ENCODE measurements around the gene C16orf92. TPM values are rescaled to one million over a fixed set of nuclear protein-coding genes. Genes with fewer than 3 reads are reported as not detected.
A peak's percentile ranks its signal among the peaks of the same experiment; 100 is the strongest.

The C16orf92 gene
- total and polyA plus RNA-seq, 2 of the 13 experiments (the other 11 are each of a cell fraction or from before 2014, with no cell fraction given) = not detected

DNA sequence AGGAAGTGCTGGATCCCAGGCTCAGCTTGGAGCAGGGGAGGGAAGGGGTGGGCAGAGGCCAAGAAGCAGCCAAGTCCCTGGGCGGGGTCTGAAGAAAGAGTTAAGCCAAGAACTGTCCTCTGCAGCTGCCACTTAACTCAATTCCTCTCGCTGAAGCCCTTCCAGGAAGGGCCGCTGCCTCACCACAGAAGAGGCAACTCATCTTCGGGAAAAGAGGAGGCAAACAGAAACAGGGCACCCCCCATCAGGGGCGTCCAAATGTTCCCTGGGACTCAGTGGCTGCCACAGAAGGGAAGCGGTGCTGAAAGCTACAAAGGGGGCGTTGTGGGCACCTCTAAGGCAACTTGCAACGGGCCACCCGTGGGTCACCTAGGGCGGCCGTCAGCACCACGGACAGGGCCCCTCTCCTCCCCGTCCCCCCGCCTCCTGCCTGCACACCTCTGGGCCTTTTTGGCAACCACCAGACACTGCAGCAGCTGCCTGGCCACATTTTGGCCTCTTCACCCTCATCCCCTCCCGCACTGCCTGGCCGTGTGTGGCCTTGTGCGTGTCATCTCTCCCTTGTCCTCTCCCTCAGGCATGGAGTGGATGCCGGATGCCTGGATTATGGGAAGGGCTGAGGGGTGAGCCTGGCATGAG lies 5.6 kb downstream of the C16orf92 start (continued):
- TF ChIP-seq SRSF1 (optimal IDR thresholded peaks at IDR 0.05; ENCODE audit: low read depth, low read length) (no peak), THYN1 (CRISPR knock-in tag; IDR thresholded peaks at IDR 0.05; ENCODE audit: borderline replicate concordance, low read depth) (no peak), EP300 (IDR thresholded peaks at IDR 0.05; ENCODE audit: low read depth in 2 of 2, low read length in 2 of 2) (no peak), EP300 (CRISPR knock-in tag; IDR thresholded peaks at IDR 0.05; ENCODE audit: borderline replicate concordance) (no peak), ZBTB7B (CRISPR knock-in tag; IDR thresholded peaks at IDR 0.05) (no peak), SPEN (CRISPR knock-in tag; IDR thresholded peaks at IDR 0.05; ENCODE audit: low read depth) (0 out of 2 replicates have a peak, but pooled peaks have one; percentile 26), BHLHE40 (IDR thresholded peaks at IDR 0.05; ENCODE audit: low read length) (no peak), ZNF30 (CRISPR knock-in tag; IDR thresholded peaks at IDR 0.05) (no peak), PAWR (CRISPR knock-in tag; IDR thresholded peaks at IDR 0.05; ENCODE audit: borderline replicate concordance) (no peak), ZNF564 (CRISPR knock-in tag; IDR thresholded peaks at IDR 0.05) (0 out of 2 replicates have a peak, but pooled peaks have one; percentile 39), NFIC (IDR thresholded peaks at IDR 0.05; ENCODE audit: low read length) (no peak), SAP130 (CRISPR knock-in tag; IDR thresholded peaks at IDR 0.05; ENCODE audit: low read depth) (peak; percentile 36), ZFP62 (CRISPR knock-in tag; IDR thresholded peaks at IDR 0.05) (no peak), ZNF205 (CRISPR knock-in tag; IDR thresholded peaks at IDR 0.05) (0 out of 2 replicates have a peak, but pooled peaks have one; percentile 41), DMAP1 (CRISPR knock-in tag; IDR thresholded peaks at IDR 0.05) (no peak), EZH2 (conservative IDR thresholded peaks at IDR 0.05; ENCODE audit: low read depth, low read length) (no peak), ZNF550 (CRISPR knock-in tag; IDR thresholded peaks at IDR 0.05; ENCODE audit: borderline replicate concordance) (no peak)
- TF ChIP-seq, protein P1, sequence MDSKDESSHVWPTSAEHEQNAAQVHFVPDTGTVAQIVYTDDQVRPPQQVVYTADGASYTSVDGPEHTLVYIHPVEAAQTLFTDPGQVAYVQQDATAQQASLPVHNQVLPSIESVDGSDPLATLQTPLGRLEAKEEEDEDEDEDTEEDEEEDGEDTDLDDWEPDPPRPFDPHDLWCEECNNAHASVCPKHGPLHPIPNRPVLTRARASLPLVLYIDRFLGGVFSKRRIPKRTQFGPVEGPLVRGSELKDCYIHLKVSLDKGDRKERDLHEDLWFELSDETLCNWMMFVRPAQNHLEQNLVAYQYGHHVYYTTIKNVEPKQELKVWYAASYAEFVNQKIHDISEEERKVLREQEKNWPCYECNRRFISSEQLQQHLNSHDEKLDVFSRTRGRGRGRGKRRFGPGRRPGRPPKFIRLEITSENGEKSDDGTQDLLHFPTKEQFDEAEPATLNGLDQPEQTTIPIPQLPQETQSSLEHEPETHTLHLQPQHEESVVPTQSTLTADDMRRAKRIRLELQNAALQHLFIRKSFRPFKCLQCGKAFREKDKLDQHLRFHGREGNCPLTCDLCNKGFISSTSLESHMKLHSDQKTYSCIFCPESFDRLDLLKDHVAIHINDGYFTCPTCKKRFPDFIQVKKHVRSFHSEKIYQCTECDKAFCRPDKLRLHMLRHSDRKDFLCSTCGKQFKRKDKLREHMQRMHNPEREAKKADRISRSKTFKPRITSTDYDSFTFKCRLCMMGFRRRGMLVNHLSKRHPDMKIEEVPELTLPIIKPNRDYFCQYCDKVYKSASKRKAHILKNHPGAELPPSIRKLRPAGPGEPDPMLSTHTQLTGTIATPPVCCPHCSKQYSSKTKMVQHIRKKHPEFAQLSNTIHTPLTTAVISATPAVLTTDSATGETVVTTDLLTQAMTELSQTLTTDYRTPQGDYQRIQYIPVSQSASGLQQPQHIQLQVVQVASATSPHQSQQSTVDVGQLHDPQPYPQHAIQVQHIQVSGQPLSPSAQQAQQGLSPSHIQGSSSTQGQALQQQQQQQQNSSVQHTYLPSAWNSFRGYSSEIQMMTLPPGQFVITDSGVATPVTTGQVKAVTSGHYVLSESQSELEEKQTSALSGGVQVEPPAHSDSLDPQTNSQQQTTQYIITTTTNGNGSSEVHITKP (CRISPR knock-in tag; IDR thresholded peaks at IDR 0.05; ENCODE audit: low read depth) = 0 out of 2 replicates have a peak, but pooled peaks have one; percentile 34
- TF ChIP-seq, protein P2, sequence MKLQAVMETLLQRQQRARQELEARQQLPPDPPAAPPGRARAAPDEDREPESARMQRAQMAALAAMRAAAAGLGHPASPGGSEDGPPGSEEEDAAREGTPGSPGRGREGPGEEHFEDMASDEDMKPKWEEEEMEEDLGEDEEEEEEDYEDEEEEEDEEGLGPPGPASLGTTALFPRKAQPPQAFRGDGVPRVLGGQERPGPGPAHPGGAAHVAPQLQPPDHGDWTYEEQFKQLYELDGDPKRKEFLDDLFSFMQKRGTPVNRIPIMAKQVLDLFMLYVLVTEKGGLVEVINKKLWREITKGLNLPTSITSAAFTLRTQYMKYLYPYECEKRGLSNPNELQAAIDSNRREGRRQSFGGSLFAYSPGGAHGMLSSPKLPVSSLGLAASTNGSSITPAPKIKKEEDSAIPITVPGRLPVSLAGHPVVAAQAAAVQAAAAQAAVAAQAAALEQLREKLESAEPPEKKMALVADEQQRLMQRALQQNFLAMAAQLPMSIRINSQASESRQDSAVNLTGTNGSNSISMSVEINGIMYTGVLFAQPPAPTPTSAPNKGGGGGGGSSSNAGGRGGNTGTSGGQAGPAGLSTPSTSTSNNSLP (IDR thresholded peaks at IDR 0.05; ENCODE audit: low read depth, low read length) = no peak
- TF ChIP-seq, protein P3, sequence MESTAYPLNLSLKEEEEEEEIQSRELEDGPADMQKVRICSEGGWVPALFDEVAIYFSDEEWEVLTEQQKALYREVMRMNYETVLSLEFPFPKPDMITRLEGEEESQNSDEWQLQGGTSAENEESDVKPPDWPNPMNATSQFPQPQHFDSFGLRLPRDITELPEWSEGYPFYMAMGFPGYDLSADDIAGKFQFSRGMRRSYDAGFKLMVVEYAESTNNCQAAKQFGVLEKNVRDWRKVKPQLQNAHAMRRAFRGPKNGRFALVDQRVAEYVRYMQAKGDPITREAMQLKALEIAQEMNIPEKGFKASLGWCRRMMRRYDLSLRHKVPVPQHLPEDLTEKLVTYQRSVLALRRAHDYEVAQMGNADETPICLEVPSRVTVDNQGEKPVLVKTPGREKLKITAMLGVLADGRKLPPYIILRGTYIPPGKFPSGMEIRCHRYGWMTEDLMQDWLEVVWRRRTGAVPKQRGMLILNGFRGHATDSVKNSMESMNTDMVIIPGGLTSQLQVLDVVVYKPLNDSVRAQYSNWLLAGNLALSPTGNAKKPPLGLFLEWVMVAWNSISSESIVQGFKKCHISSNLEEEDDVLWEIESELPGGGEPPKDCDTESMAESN (CRISPR knock-in tag; conservative IDR thresholded peaks at IDR 0.05) = no peak
- TF ChIP-seq, protein P4, sequence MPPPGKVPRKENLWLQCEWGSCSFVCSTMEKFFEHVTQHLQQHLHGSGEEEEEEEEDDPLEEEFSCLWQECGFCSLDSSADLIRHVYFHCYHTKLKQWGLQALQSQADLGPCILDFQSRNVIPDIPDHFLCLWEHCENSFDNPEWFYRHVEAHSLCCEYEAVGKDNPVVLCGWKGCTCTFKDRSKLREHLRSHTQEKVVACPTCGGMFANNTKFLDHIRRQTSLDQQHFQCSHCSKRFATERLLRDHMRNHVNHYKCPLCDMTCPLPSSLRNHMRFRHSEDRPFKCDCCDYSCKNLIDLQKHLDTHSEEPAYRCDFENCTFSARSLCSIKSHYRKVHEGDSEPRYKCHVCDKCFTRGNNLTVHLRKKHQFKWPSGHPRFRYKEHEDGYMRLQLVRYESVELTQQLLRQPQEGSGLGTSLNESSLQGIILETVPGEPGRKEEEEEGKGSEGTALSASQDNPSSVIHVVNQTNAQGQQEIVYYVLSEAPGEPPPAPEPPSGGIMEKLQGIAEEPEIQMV (CRISPR knock-in tag; IDR thresholded peaks at IDR 0.05; ENCODE audit: low read depth) = no peak
- TF ChIP-seq, protein P5, sequence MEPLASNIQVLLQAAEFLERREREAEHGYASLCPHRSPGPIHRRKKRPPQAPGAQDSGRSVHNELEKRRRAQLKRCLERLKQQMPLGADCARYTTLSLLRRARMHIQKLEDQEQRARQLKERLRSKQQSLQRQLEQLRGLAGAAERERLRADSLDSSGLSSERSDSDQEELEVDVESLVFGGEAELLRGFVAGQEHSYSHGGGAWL (CRISPR knock-in tag; IDR thresholded peaks at IDR 0.05) = peak; percentile 69; the same call in 1 of the 2 replicates
